Measurements from ENCODE around the gene ULK1. TPM values are rescaled to one million over a fixed set of nuclear protein-coding genes. Genes with fewer than 3 reads are reported as not detected.

Gene ULK1
- total RNA-seq, 1 donor from 2014 or later: 33.1 TPM

DNA sequence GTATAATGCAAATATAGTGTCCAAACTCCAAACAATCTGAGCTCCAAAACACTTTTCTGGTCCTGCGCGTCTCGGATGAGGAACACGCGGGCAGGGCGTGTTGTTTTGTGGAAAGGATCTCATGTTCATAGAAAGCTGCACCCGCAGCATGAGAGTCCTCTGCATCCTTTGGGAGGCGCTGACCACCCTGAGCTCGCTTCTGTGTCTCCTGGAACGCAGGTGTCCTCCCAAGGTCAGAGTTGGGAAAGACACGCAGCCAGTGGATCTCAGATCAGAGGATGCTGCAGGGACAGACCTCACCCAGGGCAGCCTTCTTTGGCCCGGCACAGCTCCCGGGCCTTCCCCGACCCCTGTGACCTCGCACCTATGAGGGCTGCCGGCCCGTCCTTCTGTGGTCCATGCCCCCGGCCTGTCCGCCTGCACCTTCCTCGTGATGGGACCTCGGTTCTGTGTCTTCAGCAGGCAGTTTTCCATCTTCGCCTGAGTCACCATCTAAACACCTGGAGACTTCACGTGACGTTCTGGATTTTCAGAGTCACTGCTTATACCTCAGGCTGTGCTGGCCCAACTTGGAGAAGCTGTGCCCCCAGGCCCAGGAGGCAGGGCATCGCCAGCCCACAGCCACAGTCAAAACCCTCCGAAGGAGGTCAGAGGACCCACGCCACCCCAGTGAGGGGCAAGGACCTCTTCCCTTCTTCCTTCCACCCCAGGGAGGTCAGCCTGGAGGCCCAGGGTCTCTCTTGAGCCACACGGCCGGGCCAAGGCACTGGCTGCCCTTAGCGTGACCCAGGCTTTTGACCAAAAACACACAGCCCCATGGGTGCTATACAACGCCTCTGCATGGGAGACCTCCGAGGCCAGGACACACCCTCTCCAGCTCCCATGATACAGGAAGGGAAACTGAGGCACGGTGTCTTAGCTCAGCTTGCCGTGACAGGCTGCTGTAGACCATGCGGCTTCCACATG lies 40.3 kb upstream of the ULK1 start:
- Histone ChIP-seq H3K4me3 (no peak overlapping the region), H3K27me3 (no peaks in the 10 kb centered on the region), H3K9me3 (no peaks in the 10 kb centered on the region), H3K27ac (no peak overlapping the region), H3K36me3 (no peaks in the 10 kb centered on the region), H3K4me1 (peaks cover 11% of the 10 kb centered on the region)
- TF ChIP-seq CTCF (IDR thresholded peaks at IDR 0.05): no peak
- no peak for TF ChIP-seq POLR2A (IDR thresholded peaks at IDR 0.05)
- no peak for TF ChIP-seq POLR2AphosphoS5 (IDR thresholded peaks at IDR 0.05; ENCODE audit: insufficient read depth in 1 of 2, low read depth in 1 of 2)
- DNase-seq (ENCODE audit: extremely low spot score in 2 of 2): no peak
- intact Hi-C loops (cut with DNase I): no loop called here

DNA sequence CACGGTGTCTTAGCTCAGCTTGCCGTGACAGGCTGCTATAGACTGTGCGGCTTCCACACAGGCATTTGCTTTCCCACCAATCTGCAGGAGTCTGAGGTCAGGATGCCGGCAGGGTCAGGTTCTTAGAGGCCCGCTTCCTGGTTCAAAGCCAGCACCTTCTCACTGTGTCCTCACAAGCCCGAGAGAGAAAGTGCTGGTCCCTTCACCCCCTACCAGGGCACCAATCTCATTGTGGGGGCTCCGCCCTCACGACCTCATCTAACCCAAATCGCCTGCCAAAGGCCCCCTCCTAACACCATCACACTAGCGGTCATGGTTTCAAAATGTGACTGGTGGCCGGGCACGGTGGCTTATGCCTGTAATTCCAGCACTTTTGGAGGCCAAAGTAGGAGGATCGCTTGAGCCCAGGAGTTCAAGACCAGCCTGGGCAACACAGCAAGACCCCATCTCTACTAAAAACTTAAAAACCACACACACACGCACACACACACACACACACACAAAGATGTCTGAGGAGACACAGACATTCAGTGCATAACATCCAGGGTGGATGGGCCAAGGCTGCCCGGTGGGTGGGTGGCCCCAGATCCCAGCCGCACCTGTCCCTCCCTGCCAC lies 39.5 kb upstream of the ULK1 start:
- intact Hi-C loops (cut with DNase I): no loop called here
- TF ChIP-seq CTCF (IDR thresholded peaks at IDR 0.05): no peak
- no peak for TF ChIP-seq POLR2A (IDR thresholded peaks at IDR 0.05)
- no peak for TF ChIP-seq POLR2AphosphoS5 (IDR thresholded peaks at IDR 0.05; ENCODE audit: insufficient read depth in 1 of 2, low read depth in 1 of 2)

GRCh38 chr12:131855521-131856142 lies 38.8 kb upstream of the ULK1 start:
- no peak overlapping the region for H3K27ac ChIP-seq
- intact Hi-C loops (cut with DNase I): no loop called here
- no peaks in the 10 kb centered on the region for H3K27me3 ChIP-seq
- no peaks in the 10 kb centered on the region for H3K9me3 ChIP-seq
- no peaks in the 10 kb centered on the region for H3K36me3 ChIP-seq
- no peak for DNase-seq (ENCODE audit: extremely low spot score in 2 of 2)
- no peak overlapping the region for H3K4me3 ChIP-seq
- no peak for TF ChIP-seq CTCF (IDR thresholded peaks at IDR 0.05)
- no peak for TF ChIP-seq POLR2A (IDR thresholded peaks at IDR 0.05)
- TF ChIP-seq POLR2AphosphoS5 (IDR thresholded peaks at IDR 0.05; ENCODE audit: insufficient read depth in 1 of 2, low read depth in 1 of 2): no peak
- peaks cover 18% of the 10 kb centered on the region for H3K4me1 ChIP-seq

More for the DNA sequence above, 39.5 kb upstream of the ULK1 start:
- Histone ChIP-seq H3K36me3 (no peaks in the 10 kb centered on the region), H3K4me1 (peaks cover 12% of the 10 kb centered on the region), H3K4me3 (no peak overlapping the region), H3K27me3 (no peaks in the 10 kb centered on the region), H3K9me3 (no peaks in the 10 kb centered on the region), H3K27ac (no peak overlapping the region)
- no peak for DNase-seq (ENCODE audit: extremely low spot score in 2 of 2)

DNA sequence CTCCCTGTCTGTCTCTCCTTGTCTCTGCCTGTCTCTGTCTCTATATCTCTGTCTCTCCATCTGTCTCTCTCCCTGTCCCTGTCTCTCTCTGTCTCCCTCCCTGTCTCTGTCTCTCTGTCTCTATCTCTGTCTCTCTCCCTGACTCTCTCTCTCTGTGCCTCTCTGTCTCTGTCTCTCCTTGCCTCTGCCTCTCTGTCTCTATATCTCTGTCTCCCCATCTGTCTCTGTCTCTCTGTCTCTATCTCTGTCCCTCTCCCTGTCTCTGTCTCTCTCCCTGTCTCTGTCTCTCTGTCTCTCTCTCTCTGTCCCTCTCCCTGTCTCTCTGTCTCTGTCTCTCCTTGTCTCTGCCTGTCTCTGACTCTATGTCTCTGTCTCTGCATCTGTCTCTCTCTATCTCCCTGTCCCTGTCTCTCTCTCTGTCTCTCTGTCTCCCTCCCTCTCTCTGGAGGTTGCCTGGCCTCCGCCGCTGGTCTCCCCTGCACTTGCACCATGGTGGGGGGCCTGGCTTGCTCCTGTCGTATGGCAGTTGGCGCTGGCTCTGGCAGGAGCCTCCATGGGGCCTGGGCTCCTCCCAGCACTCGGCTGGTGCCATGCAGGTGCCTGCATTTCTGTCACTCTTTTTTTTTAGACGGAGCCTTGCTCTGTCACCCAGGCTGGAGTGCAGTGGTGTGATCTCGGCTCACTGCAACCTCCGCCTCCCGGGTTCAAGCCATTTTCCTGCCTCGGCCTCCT lies 37.9 kb upstream of the ULK1 start:
- no peak overlapping the region for H3K27ac ChIP-seq
- no peak for TF ChIP-seq POLR2AphosphoS5 (IDR thresholded peaks at IDR 0.05; ENCODE audit: insufficient read depth in 1 of 2, low read depth in 1 of 2)
- TF ChIP-seq CTCF (IDR thresholded peaks at IDR 0.05): no peak
- TF ChIP-seq POLR2A (IDR thresholded peaks at IDR 0.05): no peak
- no peaks in the 10 kb centered on the region for H3K36me3 ChIP-seq
- H3K4me3 ChIP-seq: no peak overlapping the region
- DNase-seq (ENCODE audit: extremely low spot score in 2 of 2): no peak
- intact Hi-C loops (cut with DNase I): no loop called here
- peaks cover 27% of the 10 kb centered on the region for H3K4me1 ChIP-seq
- no peaks in the 10 kb centered on the region for H3K9me3 ChIP-seq
- H3K27me3 ChIP-seq: no peaks in the 10 kb centered on the region
